Astrocyte (in vitro differentiated cells and primary cell): ENCODE results near the gene IBTK. TPM values are rescaled to one million over a fixed set of nuclear protein-coding genes. Genes with fewer than 3 reads are reported as not detected.

Experiments
- DNase-seq: peaks from one replicate; pipeline ENCODE4 v3.0.0-alpha.2; 2010; ENCODE audit warnings: low read depth
- FAIRE-seq: peaks from 2 replicates; lab custom pipeline; 2011; peaks lifted over from hg19 to GRCh38; lab: Jason Lieb, UNC
- H2AFZ ChIP-seq: 2 replicates; pipeline ENCODE4 v1.6.0; 2012; ENCODE audit warnings: low read depth, low read length, inconsistent platforms
- H3K27ac ChIP-seq: 2 replicates; pipeline ENCODE4 v1.5.1; 2011; ENCODE audit warnings: low read depth, low read length, inconsistent platforms
- H3K27me3 ChIP-seq: 2 replicates; pipeline ENCODE4 v1.6.0; 2011; ENCODE audit warnings: low read length, inconsistent platforms; ENCODE audit not compliant: insufficient read depth
- H3K36me3 ChIP-seq: 2 replicates; pipeline ENCODE4 v1.5.1; 2011; ENCODE audit warnings: low read length, inconsistent platforms; ENCODE audit not compliant: insufficient read depth
- H3K4me1 ChIP-seq: 2 replicates; pipeline ENCODE4 v1.5.1; 2011; ENCODE audit warnings: low read length, inconsistent platforms; ENCODE audit not compliant: insufficient read depth
- H3K4me2 ChIP-seq: 2 replicates; pipeline ENCODE4 v1.6.0; 2012; ENCODE audit warnings: low read length, inconsistent platforms
- H3K4me3 ChIP-seq: 2 replicates; pipeline ENCODE4 v1.5.1; 2011; ENCODE audit warnings: low read depth, mild to moderate bottlenecking, low read length, inconsistent platforms; ENCODE audit not compliant: insufficient read depth
- H3K79me2 ChIP-seq: 2 replicates; pipeline ENCODE4 v1.6.0; 2012; ENCODE audit warnings: mild to moderate bottlenecking, low read length, inconsistent platforms; ENCODE audit not compliant: insufficient read depth
- H3K9ac ChIP-seq: 2 replicates; pipeline ENCODE4 v1.6.0; 2012; ENCODE audit warnings: mild to moderate bottlenecking, low read length, inconsistent platforms
- H3K9me3 ChIP-seq: 2 replicates; pipeline ENCODE4 v1.5.1; 2012; ENCODE audit warnings: low read depth, mild to moderate bottlenecking, low read length, inconsistent platforms; ENCODE audit not compliant: insufficient read depth
- H4K20me1 ChIP-seq: 2 replicates; pipeline ENCODE4 v1.6.0; 2012; ENCODE audit warnings: low read length, inconsistent platforms; ENCODE audit not compliant: insufficient read depth
- H3K27ac Mint-ChIP-seq: one replicate; pipeline ENCODE4 v1.8.0; 2021; ENCODE audit warnings: mild to moderate bottlenecking, mixed read lengths; ENCODE audit not compliant: unreplicated experiment
- H3K27me3 Mint-ChIP-seq: one replicate; pipeline ENCODE4 v1.8.0; 2021; ENCODE audit warnings: low read depth, mixed read lengths; ENCODE audit not compliant: unreplicated experiment
- H3K36me3 Mint-ChIP-seq: one replicate; pipeline ENCODE4 v1.8.0; 2021; ENCODE audit warnings: low read depth, mixed read lengths; ENCODE audit not compliant: unreplicated experiment
- H3K4me1 Mint-ChIP-seq: one replicate; pipeline ENCODE4 v1.8.0; 2021; ENCODE audit warnings: low read depth, mixed read lengths; ENCODE audit not compliant: unreplicated experiment
- H3K4me3 Mint-ChIP-seq: one replicate; pipeline ENCODE4 v1.8.0; 2021; ENCODE audit warnings: mild to moderate bottlenecking, moderate library complexity, mixed read lengths; ENCODE audit not compliant: unreplicated experiment
- H3K9me3 Mint-ChIP-seq: one replicate; pipeline ENCODE4 v1.8.0; 2021; ENCODE audit warnings: mild to moderate bottlenecking, mixed read lengths; ENCODE audit not compliant: unreplicated experiment
- EZH2 ChIP-seq: IDR thresholded peaks from 2 replicates; pipeline ENCODE4 v1.6.1; 2012; ENCODE audit warnings: mild to moderate bottlenecking, low read length, inconsistent platforms; ENCODE audit not compliant: insufficient read depth
- total RNA-seq: library from RNA; stranded (reverse); gene quantifications from 2 replicates; pipeline ENCODE4 v1.2.1, GENCODE V29; 2021
- TF ChIP-seq, protein P1 (sequence below): IDR thresholded peaks from 2 replicates; pipeline ENCODE4 v1.5.1; 2011; ENCODE audit warnings: low read depth, mild to moderate bottlenecking, inconsistent platforms, low read length, moderate library complexity; ENCODE audit not compliant: insufficient read depth

The IBTK gene
- total RNA-seq, 1 donor from 2014 or later = 42.7 TPM

DNA sequence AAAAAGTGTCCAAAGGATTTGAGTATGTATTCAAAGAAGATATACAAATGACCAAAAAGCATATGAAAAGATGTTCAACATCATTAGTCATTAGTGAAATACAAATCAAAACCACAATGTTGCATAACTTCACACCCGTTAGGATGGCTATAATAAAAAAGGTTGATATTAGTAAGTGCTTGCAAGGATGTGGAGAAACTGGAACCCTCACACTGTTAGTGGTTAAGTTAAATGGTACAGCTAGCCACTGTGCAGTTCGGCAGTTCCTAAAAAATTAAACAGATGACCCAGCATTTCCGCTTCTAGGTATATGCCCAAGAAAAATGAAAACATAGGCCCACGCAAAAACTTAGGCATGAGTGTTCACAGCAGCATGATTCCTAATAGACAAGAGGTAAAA lies 38.6 kb downstream of the IBTK start:
- H3K27me3 ChIP-seq = no peaks in the 10 kb centered on the region
- no peaks in the 10 kb centered on the region for H3K4me1 ChIP-seq
- DNase-seq = no peak
- H3K79me2 ChIP-seq = no peaks in the 10 kb centered on the region
- peak; percentile 23 for FAIRE-seq
- H3K9me3 ChIP-seq = no peaks in the 10 kb centered on the region
- no peak overlapping the region for H3K9ac ChIP-seq
- H4K20me1 ChIP-seq = no peaks in the 10 kb centered on the region
- Mint-ChIP-seq H3K4me1 (peaks cover 19% of the 10 kb centered on the region), H3K9me3 (no peaks in the 10 kb centered on the region), H3K36me3 (peaks cover 8% of the 10 kb centered on the region), H3K4me3 (no peak overlapping the region), H3K27me3 (no peaks in the 10 kb centered on the region), H3K27ac (no peak overlapping the region)
- H3K4me3 ChIP-seq = no peak overlapping the region
- no peak overlapping the region for H3K27ac ChIP-seq
- peaks cover 19% of the 10 kb centered on the region for H3K36me3 ChIP-seq
- no peak overlapping the region for H3K4me2 ChIP-seq
- no peak for TF ChIP-seq EZH2
- TF ChIP-seq, protein P1, sequence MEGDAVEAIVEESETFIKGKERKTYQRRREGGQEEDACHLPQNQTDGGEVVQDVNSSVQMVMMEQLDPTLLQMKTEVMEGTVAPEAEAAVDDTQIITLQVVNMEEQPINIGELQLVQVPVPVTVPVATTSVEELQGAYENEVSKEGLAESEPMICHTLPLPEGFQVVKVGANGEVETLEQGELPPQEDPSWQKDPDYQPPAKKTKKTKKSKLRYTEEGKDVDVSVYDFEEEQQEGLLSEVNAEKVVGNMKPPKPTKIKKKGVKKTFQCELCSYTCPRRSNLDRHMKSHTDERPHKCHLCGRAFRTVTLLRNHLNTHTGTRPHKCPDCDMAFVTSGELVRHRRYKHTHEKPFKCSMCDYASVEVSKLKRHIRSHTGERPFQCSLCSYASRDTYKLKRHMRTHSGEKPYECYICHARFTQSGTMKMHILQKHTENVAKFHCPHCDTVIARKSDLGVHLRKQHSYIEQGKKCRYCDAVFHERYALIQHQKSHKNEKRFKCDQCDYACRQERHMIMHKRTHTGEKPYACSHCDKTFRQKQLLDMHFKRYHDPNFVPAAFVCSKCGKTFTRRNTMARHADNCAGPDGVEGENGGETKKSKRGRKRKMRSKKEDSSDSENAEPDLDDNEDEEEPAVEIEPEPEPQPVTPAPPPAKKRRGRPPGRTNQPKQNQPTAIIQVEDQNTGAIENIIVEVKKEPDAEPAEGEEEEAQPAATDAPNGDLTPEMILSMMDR = no peak
- H2AFZ ChIP-seq = no peak overlapping the region

DNA sequence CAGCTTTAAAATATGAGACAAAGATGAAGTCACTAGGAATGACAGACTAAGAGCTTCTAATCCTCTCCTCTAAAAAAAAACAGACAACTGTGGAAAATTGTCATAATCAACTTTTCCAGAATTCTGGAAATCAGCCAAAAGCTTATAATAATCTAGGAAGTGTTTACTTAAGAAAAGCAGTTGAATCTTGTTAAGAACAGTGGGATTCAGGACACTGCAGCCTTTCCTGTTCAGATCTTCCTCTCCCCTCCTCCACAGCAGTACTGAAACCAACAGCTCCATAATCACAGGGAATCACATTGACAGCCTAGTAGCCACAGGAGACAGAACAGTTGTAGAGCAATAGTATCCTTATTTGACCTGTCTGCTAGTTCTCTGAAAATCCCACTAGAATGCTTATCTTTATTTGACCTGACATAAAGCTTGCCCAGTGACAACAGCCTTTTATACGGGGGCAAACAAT lies 41.6 kb downstream of the IBTK start:
- H3K4me1 Mint-ChIP-seq = peaks cover 19% of the 10 kb centered on the region
- DNase-seq = peak; percentile 5
- H3K4me2 ChIP-seq = no peak overlapping the region

DNA sequence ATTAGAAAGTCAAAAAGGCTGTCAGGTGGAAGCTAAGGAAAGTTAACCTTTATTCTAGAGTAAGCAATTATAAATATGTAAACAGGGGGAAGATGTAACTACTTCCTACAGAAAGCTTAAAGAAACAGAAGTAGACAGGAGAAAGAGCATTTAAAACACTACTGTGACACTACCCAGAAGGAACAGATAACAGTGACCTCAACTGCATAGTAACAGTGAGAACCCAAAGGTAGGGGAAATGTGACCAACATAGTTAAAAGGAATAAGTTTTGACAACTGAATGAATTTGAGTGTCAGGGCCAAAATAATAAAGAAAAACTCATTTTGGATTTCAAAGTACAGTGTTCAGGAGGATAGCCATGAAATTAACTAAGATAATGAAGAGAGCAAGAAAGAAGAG lies 43.5 kb downstream of the IBTK start:
- Histone ChIP-seq H3K4me2 (no peak overlapping the region), H3K27ac (no peak overlapping the region), H3K4me3 (no peak overlapping the region), H3K36me3 (peaks cover 37% of the 10 kb centered on the region), H3K79me2 (no peaks in the 10 kb centered on the region), H2AFZ (no peak overlapping the region), H3K9me3 (no peaks in the 10 kb centered on the region), H4K20me1 (no peaks in the 10 kb centered on the region), H3K9ac (no peak overlapping the region), H3K4me1 (no peaks in the 10 kb centered on the region), H3K27me3 (no peaks in the 10 kb centered on the region)
- DNase-seq = no peak
- Mint-ChIP-seq H3K4me3 (no peak overlapping the region), H3K9me3 (no peaks in the 10 kb centered on the region), H3K27ac (peak overlapping the region; percentile 6), H3K36me3 (peaks cover 3% of the 10 kb centered on the region), H3K27me3 (no peaks in the 10 kb centered on the region), H3K4me1 (peaks cover 19% of the 10 kb centered on the region)
- TF ChIP-seq, protein P1 = no peak
- no peak for TF ChIP-seq EZH2
- FAIRE-seq = no peak

More for the DNA sequence above, 41.6 kb downstream of the IBTK start:
- Histone ChIP-seq H3K79me2 (no peaks in the 10 kb centered on the region), H3K27me3 (no peaks in the 10 kb centered on the region), H4K20me1 (no peaks in the 10 kb centered on the region), H3K4me3 (no peak overlapping the region), H3K27ac (no peak overlapping the region), H3K9ac (no peak overlapping the region), H2AFZ (no peak overlapping the region), H3K4me1 (no peaks in the 10 kb centered on the region), H3K36me3 (peaks cover 26% of the 10 kb centered on the region), H3K9me3 (no peaks in the 10 kb centered on the region)
- no peak for FAIRE-seq
- H3K9me3 Mint-ChIP-seq = no peaks in the 10 kb centered on the region
- TF ChIP-seq EZH2 = no peak
- TF ChIP-seq, protein P1 = no peak
- no peak overlapping the region for H3K4me3 Mint-ChIP-seq
- H3K36me3 Mint-ChIP-seq = peaks cover 6% of the 10 kb centered on the region
- no peaks in the 10 kb centered on the region for H3K27me3 Mint-ChIP-seq
- H3K27ac Mint-ChIP-seq = peak overlapping the region; percentile 44
